Activated CD4-positive, alpha-beta memory T cell treated with anti-CD3 and anti-CD28 coated beads, Interleukin-2, amount 10 ng/mL, durations not matched to agents 7 days and 5 days (primary cell): ENCODE results near the gene ATP6V0E2. TPM values are rescaled to one million over a fixed set of nuclear protein-coding genes. Genes with fewer than 3 reads are reported as not detected.

Source experiments
- CTCF ChIA-PET: fragments of 350-600 bp; sonication (Branson Sonifier 250); formaldehyde crosslinking; loops from one replicate; lab custom pipeline; 2021; ENCODE audit warnings: antibody characterized with exemption, inconsistent platforms; lab: Charles Lee
- POLR2A ChIA-PET: fragments of 350-600 bp; sonication (Branson Sonifier 250); formaldehyde crosslinking; loops from one replicate; lab custom pipeline; 2021; ENCODE audit warnings: antibody characterized with exemption; lab: Charles Lee
- DNase-seq: peaks from one replicate; pipeline ENCODE4 v3.0.0-alpha.2; 2020
- H3K27ac Mint-ChIP-seq: one replicate; pipeline ENCODE4 v1.8.0; 2021; ENCODE audit warnings: mild to moderate bottlenecking, mixed read lengths
- H3K27me3 Mint-ChIP-seq: one replicate; pipeline ENCODE4 v1.8.0; 2021; ENCODE audit warnings: mixed read lengths
- H3K36me3 Mint-ChIP-seq: one replicate; pipeline ENCODE4 v1.8.0; 2021; ENCODE audit warnings: low read depth, mixed read lengths
- H3K4me1 Mint-ChIP-seq: one replicate; pipeline ENCODE4 v1.8.0; 2021; ENCODE audit warnings: mixed read lengths
- H3K4me3 Mint-ChIP-seq: one replicate; pipeline ENCODE4 v1.8.0; 2021; ENCODE audit warnings: mild to moderate bottlenecking, mixed read lengths
- H3K9me3 Mint-ChIP-seq: one replicate; pipeline ENCODE4 v1.8.0; 2021; ENCODE audit warnings: mixed read lengths
- total RNA-seq, 2 experiments: library from RNA; stranded (reverse); gene quantifications; one replicate each; pipeline ENCODE4 v1.2.3, GENCODE V29; 2021

ATP6V0E2 gene
- total RNA-seq, 2 experiments from 2014 or later = 48.8 to 52.3 TPM

- peaks cover under 1% of the 10 kb centered on the region for H3K4me1 Mint-ChIP-seq
- H3K4me3 Mint-ChIP-seq = no peak overlapping the region
- ChIA-PET POLR2A (no interaction called here), CTCF (no interaction called here)
- no peaks in the 10 kb centered on the region for H3K36me3 Mint-ChIP-seq
- DNase-seq = no peak
- peaks cover 22% of the 10 kb centered on the region for H3K27me3 Mint-ChIP-seq
- H3K9me3 Mint-ChIP-seq = no peaks in the 10 kb centered on the region
- no peak overlapping the region for H3K27ac Mint-ChIP-seq
Measured at GRCh38 chr7:149832332-149833041, 41.3 kb upstream of the ATP6V0E2 start.

GRCh38 chr7:149833495-149834130 is 40.2 kb upstream of the ATP6V0E2 start:
- no peak overlapping the region for H3K4me3 Mint-ChIP-seq
- POLR2A ChIA-PET = no interaction called here
- peaks cover 8% of the 10 kb centered on the region for H3K4me1 Mint-ChIP-seq

GRCh38 chr7:149834601-149835000 is 39.2 kb upstream of the ATP6V0E2 start:
- POLR2A ChIA-PET = no interaction called here
- Mint-ChIP-seq H3K4me3 (no peak overlapping the region), H3K4me1 (peaks cover 17% of the 10 kb centered on the region), H3K9me3 (no peaks in the 10 kb centered on the region), H3K27ac (no peak overlapping the region), H3K27me3 (peaks cover 22% of the 10 kb centered on the region), H3K36me3 (peaks cover 6% of the 10 kb centered on the region)
- no peak for DNase-seq
- CTCF ChIA-PET = no interaction called here

More at GRCh38 chr7:149833495-149834130, 40.2 kb upstream of the ATP6V0E2 start:
- CTCF ChIA-PET = no interaction called here
- Mint-ChIP-seq H3K27ac (no peak overlapping the region), H3K36me3 (no peaks in the 10 kb centered on the region), H3K9me3 (no peaks in the 10 kb centered on the region), H3K27me3 (peaks cover 22% of the 10 kb centered on the region)
- DNase-seq = no peak

- H3K27ac Mint-ChIP-seq = no peak overlapping the region
Measured at GRCh38 chr7:149836434-149836833, 37.3 kb upstream of the ATP6V0E2 start.

GRCh38 chr7:149837564-149838223 is 36.1 kb upstream of the ATP6V0E2 start:
- Mint-ChIP-seq H3K9me3 (no peaks in the 10 kb centered on the region), H3K4me1 (peaks cover 23% of the 10 kb centered on the region), H3K27ac (no peak overlapping the region), H3K27me3 (peaks cover 15% of the 10 kb centered on the region), H3K4me3 (peak overlapping the region; percentile 86), H3K36me3 (peaks cover 7% of the 10 kb centered on the region)
- CTCF ChIA-PET = interaction anchor here (0.6 to 2.8 kb wide), 7 partner anchors 11 to 302 kb away, joined by 3 to 13 read pairs (median 4); no protein-coding TSS in a partner anchor
- POLR2A ChIA-PET = interaction anchor here (0.6 to 3.3 kb wide), 7 partner anchors 17 to 377 kb away, joined by 3 to 49 read pairs (median 4); partner anchors contain the start of gene ZNF777
- DNase-seq = no peak

More at GRCh38 chr7:149836434-149836833, 37.3 kb upstream of the ATP6V0E2 start:
- ChIA-PET POLR2A (no interaction called here), CTCF (no interaction called here)
- Mint-ChIP-seq H3K27me3 (peaks cover 20% of the 10 kb centered on the region), H3K9me3 (no peaks in the 10 kb centered on the region), H3K4me1 (peaks cover 23% of the 10 kb centered on the region), H3K4me3 (no peak overlapping the region), H3K36me3 (peaks cover 7% of the 10 kb centered on the region)
- no peak for DNase-seq

GRCh38 chr7:149838224-149838991 is 35.4 kb upstream of the ATP6V0E2 start, which contains the start of gene ZNF862:
ZNF862 (plus strand) TSS chr7:149838375; CDS start chr7:149838612, 237 bp downstream.
- peaks cover 23% of the 10 kb centered on the region for H3K4me1 Mint-ChIP-seq
- H3K27ac Mint-ChIP-seq = peak within 1 kb of the TSS; percentile 78
- H3K4me3 Mint-ChIP-seq = peak within 1 kb of the TSS; percentile 86
- peaks cover 7% of the 10 kb centered on the region for H3K36me3 Mint-ChIP-seq
- CTCF ChIA-PET = interaction anchor here (0.6 to 2.8 kb wide), 9 partner anchors 11 to 303 kb away, joined by 3 to 13 read pairs (median 4); no protein-coding TSS in a partner anchor
- no peaks in the 10 kb centered on the region for H3K9me3 Mint-ChIP-seq
- POLR2A ChIA-PET = interaction anchor here (0.6 to 3.3 kb wide), 9 partner anchors 8 to 378 kb away, joined by 3 to 49 read pairs (median 4); partner anchors contain the start of gene ZNF777
- H3K27me3 Mint-ChIP-seq = peaks cover 15% of the 10 kb centered on the region
- peak; percentile 97 for DNase-seq

- Mint-ChIP-seq H3K4me1 (peaks cover 24% of the 10 kb centered on the region), H3K27me3 (peaks cover 15% of the 10 kb centered on the region), H3K4me3 (peak overlapping the region; percentile 86), H3K36me3 (peaks cover 7% of the 10 kb centered on the region), H3K27ac (peak overlapping the region; percentile 54), H3K9me3 (no peaks in the 10 kb centered on the region)
- no peak for DNase-seq
- ChIA-PET CTCF (interaction anchor here (1.3 to 2.8 kb wide), 4 partner anchors 10 to 44 kb away, joined by 3 to 13 read pairs (median 8); no protein-coding TSS in a partner anchor), POLR2A (interaction anchor here (0.9 to 3.3 kb wide), 8 partner anchors 8 to 44 kb away, joined by 3 to 49 read pairs (median 6); no protein-coding TSS in a partner anchor)
Measured at GRCh38 chr7:149838992-149839408, 34.8 kb upstream of the ATP6V0E2 start.

- Mint-ChIP-seq H3K27ac (no peak overlapping the region), H3K4me3 (peak overlapping the region; percentile 86), H3K36me3 (peaks cover 7% of the 10 kb centered on the region), H3K4me1 (peaks cover 26% of the 10 kb centered on the region), H3K9me3 (no peaks in the 10 kb centered on the region), H3K27me3 (peaks cover 7% of the 10 kb centered on the region)
- POLR2A ChIA-PET = interaction anchor here (1.0 to 3.3 kb wide), 7 partner anchors 9 to 42 kb away, joined by 3 to 49 read pairs (median 8); no protein-coding TSS in a partner anchor
- no peak for DNase-seq
- CTCF ChIA-PET = interaction anchor here (0.9 to 2.8 kb wide), 7 partner anchors 9 to 43 kb away, joined by 3 to 13 read pairs (median 6); no protein-coding TSS in a partner anchor
Measured at GRCh38 chr7:149839933-149840332, 33.8 kb upstream of the ATP6V0E2 start.

GRCh38 chr7:149843566-149843965 is 30.2 kb upstream of the ATP6V0E2 start:
- H3K36me3 Mint-ChIP-seq = peaks cover 13% of the 10 kb centered on the region
- no peak for DNase-seq
- POLR2A ChIA-PET = interaction anchor here (1.1 kb wide), 1 partner anchor 22 kb away, joined by 5 read pairs; no protein-coding TSS in a partner anchor
- no peaks in the 10 kb centered on the region for H3K27me3 Mint-ChIP-seq
- H3K4me3 Mint-ChIP-seq = no peak overlapping the region
- peaks cover 17% of the 10 kb centered on the region for H3K4me1 Mint-ChIP-seq
- CTCF ChIA-PET = interaction anchor here (1.3 kb wide), 1 partner anchor 181 kb away, joined by 3 read pairs; no protein-coding TSS in a partner anchor
- H3K9me3 Mint-ChIP-seq = no peaks in the 10 kb centered on the region
- no peak overlapping the region for H3K27ac Mint-ChIP-seq

- Mint-ChIP-seq H3K27ac (no peak overlapping the region), H3K4me1 (peaks cover 10% of the 10 kb centered on the region), H3K4me3 (no peak overlapping the region), H3K36me3 (peaks cover 8% of the 10 kb centered on the region), H3K27me3 (no peaks in the 10 kb centered on the region), H3K9me3 (no peaks in the 10 kb centered on the region)
- ChIA-PET POLR2A (no interaction called here), CTCF (interaction anchor here (0.5 to 1.3 kb wide), 2 partner anchors 182 to 911 kb away, joined by 3 read pairs; no protein-coding TSS in a partner anchor)
- DNase-seq = no peak
Measured at GRCh38 chr7:149844445-149844844, 29.3 kb upstream of the ATP6V0E2 start.

- Mint-ChIP-seq H3K36me3 (peaks cover 11% of the 10 kb centered on the region), H3K27me3 (no peaks in the 10 kb centered on the region), H3K4me3 (no peak overlapping the region), H3K27ac (no peak overlapping the region), H3K9me3 (no peaks in the 10 kb centered on the region), H3K4me1 (peaks cover 4% of the 10 kb centered on the region)
- POLR2A ChIA-PET = no interaction called here
- DNase-seq = no peak
- CTCF ChIA-PET = no interaction called here
Measured at GRCh38 chr7:149845257-149845980, 28.4 kb upstream of the ATP6V0E2 start.
